Astrocyte (in vitro differentiated cells and primary cell): Measurements from ENCODE around the gene PCDH11X.
"Not testable (repeated sequence)": the region's sequence is repeated elsewhere in the genome, so short reads cannot be mapped to it uniquely, and the experiment has no call there.

Source experiments
- EZH2 ChIP-seq: IDR thresholded peaks from 2 replicates; pipeline ENCODE4 v1.6.1; 2012; ENCODE audit warnings: mild to moderate bottlenecking, low read length, inconsistent platforms; ENCODE audit not compliant: insufficient read depth
- TF ChIP-seq, protein P1 (sequence below): IDR thresholded peaks from 2 replicates; pipeline ENCODE4 v1.5.1; 2011; ENCODE audit warnings: low read depth, mild to moderate bottlenecking, inconsistent platforms, low read length, moderate library complexity; ENCODE audit not compliant: insufficient read depth

DNA sequence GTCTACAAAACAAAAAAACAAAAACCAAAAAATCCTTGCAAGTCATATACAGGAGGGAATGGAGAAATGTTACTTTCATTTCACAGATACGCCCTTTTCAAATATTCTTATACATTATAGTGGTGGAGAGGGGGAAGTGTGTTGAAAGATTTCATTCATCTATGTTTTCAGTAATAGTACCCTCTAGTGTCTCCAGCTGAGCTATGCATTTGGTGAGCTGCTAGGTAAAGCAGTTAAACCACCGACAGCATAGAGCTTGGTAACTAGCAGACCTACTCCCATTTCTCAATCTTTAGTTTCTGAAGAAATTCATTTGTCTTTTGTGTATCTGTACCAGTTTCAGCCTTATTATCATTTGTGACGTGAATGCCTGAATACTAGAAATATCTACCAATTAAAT, 5.2 kb upstream of the PCDH11X start:
- TF ChIP-seq, protein P1, sequence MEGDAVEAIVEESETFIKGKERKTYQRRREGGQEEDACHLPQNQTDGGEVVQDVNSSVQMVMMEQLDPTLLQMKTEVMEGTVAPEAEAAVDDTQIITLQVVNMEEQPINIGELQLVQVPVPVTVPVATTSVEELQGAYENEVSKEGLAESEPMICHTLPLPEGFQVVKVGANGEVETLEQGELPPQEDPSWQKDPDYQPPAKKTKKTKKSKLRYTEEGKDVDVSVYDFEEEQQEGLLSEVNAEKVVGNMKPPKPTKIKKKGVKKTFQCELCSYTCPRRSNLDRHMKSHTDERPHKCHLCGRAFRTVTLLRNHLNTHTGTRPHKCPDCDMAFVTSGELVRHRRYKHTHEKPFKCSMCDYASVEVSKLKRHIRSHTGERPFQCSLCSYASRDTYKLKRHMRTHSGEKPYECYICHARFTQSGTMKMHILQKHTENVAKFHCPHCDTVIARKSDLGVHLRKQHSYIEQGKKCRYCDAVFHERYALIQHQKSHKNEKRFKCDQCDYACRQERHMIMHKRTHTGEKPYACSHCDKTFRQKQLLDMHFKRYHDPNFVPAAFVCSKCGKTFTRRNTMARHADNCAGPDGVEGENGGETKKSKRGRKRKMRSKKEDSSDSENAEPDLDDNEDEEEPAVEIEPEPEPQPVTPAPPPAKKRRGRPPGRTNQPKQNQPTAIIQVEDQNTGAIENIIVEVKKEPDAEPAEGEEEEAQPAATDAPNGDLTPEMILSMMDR: not testable (repeated sequence)
- TF ChIP-seq EZH2: not testable (repeated sequence)
